Osteocyte (in vitro differentiated cells): ENCODE results near the gene RSPH9. TPM values are rescaled to one million over a fixed set of nuclear protein-coding genes. Genes with fewer than 3 reads are reported as not detected.

Experiments
- DNase-seq: peaks from one replicate; pipeline ENCODE4 v3.0.0; 2021; ENCODE audit warnings: mixed read lengths; ENCODE audit not compliant: unreplicated experiment; ENCODE audit errors: extremely low spot score
- H3K27ac Mint-ChIP-seq: one replicate; pipeline ENCODE4 v1.8.0; 2021; ENCODE audit warnings: mild to moderate bottlenecking, mixed read lengths; ENCODE audit not compliant: unreplicated experiment
- H3K27me3 Mint-ChIP-seq: one replicate; pipeline ENCODE4 v1.8.0; 2021; ENCODE audit warnings: mixed read lengths; ENCODE audit not compliant: unreplicated experiment
- H3K36me3 Mint-ChIP-seq: one replicate; pipeline ENCODE4 v1.8.0; 2021; ENCODE audit warnings: mixed read lengths; ENCODE audit not compliant: unreplicated experiment
- H3K4me1 Mint-ChIP-seq: one replicate; pipeline ENCODE4 v1.8.0; 2021; ENCODE audit warnings: mixed read lengths; ENCODE audit not compliant: unreplicated experiment
- H3K4me3 Mint-ChIP-seq: one replicate; pipeline ENCODE4 v1.8.0; 2021; ENCODE audit warnings: mild to moderate bottlenecking, moderate library complexity, mixed read lengths; ENCODE audit not compliant: unreplicated experiment
- H3K9me3 Mint-ChIP-seq: one replicate; pipeline ENCODE4 v1.8.0; 2021; ENCODE audit warnings: mixed read lengths; ENCODE audit not compliant: unreplicated experiment
- CTCF ChIP-seq: fragments of 200-600 bp; sonication (generic); IDR thresholded peaks from 2 replicates; pipeline ENCODE4 v1.5.0; 2021; ENCODE audit warnings: antibody characterized with exemption, mild to moderate bottlenecking, moderate library complexity
- total RNA-seq: library from RNA; stranded (reverse); gene quantifications from 2 replicates; pipeline ENCODE4 v1.2.1, GENCODE V29; 2021

The RSPH9 gene
- total RNA-seq, 1 donor from 2014 or later: 0.16 TPM

- Mint-ChIP-seq H3K36me3 (peaks cover 23% of the 10 kb centered on the region), H3K27me3 (no peaks in the 10 kb centered on the region), H3K27ac (no peak overlapping the region), H3K4me3 (no peak overlapping the region), H3K9me3 (no peaks in the 10 kb centered on the region), H3K4me1 (peaks cover 21% of the 10 kb centered on the region)
- no peak for DNase-seq
- TF ChIP-seq CTCF: no peak
Observed at GRCh38 chr6:43671801-43672690, 27.2 kb downstream of the RSPH9 start.

GRCh38 chr6:43673444-43674084 is 28.7 kb downstream of the RSPH9 start:
- no peak overlapping the region for H3K27ac Mint-ChIP-seq
- TF ChIP-seq CTCF: no peak
- H3K4me3 Mint-ChIP-seq: no peak overlapping the region
- peaks cover 30% of the 10 kb centered on the region for H3K36me3 Mint-ChIP-seq
- no peaks in the 10 kb centered on the region for H3K9me3 Mint-ChIP-seq
- H3K27me3 Mint-ChIP-seq: no peaks in the 10 kb centered on the region
- peaks cover 6% of the 10 kb centered on the region for H3K4me1 Mint-ChIP-seq
- no peak for DNase-seq

GRCh38 chr6:43674291-43674690 is 29.5 kb downstream of the RSPH9 start:
- no peak overlapping the region for H3K4me3 Mint-ChIP-seq
- H3K27ac Mint-ChIP-seq: no peak overlapping the region
- TF ChIP-seq CTCF: no peak
- no peak for DNase-seq
- H3K36me3 Mint-ChIP-seq: peaks cover 31% of the 10 kb centered on the region
- H3K4me1 Mint-ChIP-seq: no peaks in the 10 kb centered on the region
- H3K9me3 Mint-ChIP-seq: no peaks in the 10 kb centered on the region
- H3K27me3 Mint-ChIP-seq: no peaks in the 10 kb centered on the region

GRCh38 chr6:43674921-43675320 is 30.1 kb downstream of the RSPH9 start:
- Mint-ChIP-seq H3K4me1 (no peaks in the 10 kb centered on the region), H3K27ac (no peak overlapping the region), H3K9me3 (no peaks in the 10 kb centered on the region), H3K36me3 (peaks cover 31% of the 10 kb centered on the region), H3K4me3 (no peak overlapping the region), H3K27me3 (no peaks in the 10 kb centered on the region)
- no peak for TF ChIP-seq CTCF
- no peak for DNase-seq

GRCh38 chr6:43676962-43677606 is 32.2 kb downstream of the RSPH9 start:
- H3K4me1 Mint-ChIP-seq: no peaks in the 10 kb centered on the region
- no peak overlapping the region for H3K27ac Mint-ChIP-seq
- no peak overlapping the region for H3K4me3 Mint-ChIP-seq
- no peaks in the 10 kb centered on the region for H3K9me3 Mint-ChIP-seq
- no peak for DNase-seq
- H3K36me3 Mint-ChIP-seq: peaks cover 24% of the 10 kb centered on the region
- TF ChIP-seq CTCF: no peak
- no peaks in the 10 kb centered on the region for H3K27me3 Mint-ChIP-seq
